Measurements from ENCODE around the gene FOXP2.
"Not testable (repeated sequence)": the region's sequence is repeated elsewhere in the genome, so short reads cannot be mapped to it uniquely, and the experiment has no call there.

The FOXP2 gene

DNA sequence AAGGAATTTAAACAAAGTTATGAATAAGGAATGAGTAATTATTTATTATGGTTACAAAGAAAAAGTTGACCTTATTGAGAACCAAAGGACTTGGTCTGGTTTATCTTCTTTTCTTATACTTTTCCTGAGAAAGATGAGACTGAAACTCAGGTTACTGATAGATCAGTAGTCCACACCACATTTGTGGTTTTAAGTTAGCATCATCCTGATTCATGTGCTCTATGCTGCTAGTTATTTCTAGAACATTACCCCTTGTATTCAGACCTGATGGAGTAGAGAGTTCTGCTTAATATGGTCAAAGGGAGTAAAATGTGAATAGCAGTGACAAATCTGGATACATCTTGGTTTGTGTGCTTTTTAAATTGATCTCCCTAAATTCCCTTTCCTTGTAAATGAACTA lies 63.8 kb downstream of the FOXP2 start:
- H3K27ac ChIP-seq: no peak overlapping the region
- no peak for TF ChIP-seq ZFX (IDR thresholded peaks at IDR 0.05)
- no peak for TF ChIP-seq CTCF (conservative IDR thresholded peaks at IDR 0.05)

DNA sequence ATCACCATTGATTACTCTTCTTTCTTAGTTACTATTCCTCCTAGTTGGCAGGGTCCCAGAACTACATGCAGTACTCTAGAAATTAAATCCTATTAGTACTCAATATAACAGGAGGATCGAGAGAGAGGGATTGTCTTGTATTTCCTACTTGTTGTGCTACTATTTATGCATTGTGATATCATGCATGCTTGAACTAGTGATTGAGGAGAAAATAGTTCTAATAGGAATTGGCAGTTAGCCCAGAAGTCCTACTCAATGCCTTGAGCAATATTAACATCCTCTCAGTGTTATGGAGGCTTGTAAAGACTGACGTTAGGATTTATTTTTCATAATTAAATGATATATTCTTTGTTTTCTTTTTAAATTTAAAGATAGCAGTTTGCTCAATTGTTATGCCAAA lies 67.4 kb downstream of the FOXP2 start:
- no peak overlapping the region for H3K27ac ChIP-seq
- TF ChIP-seq ZFX (IDR thresholded peaks at IDR 0.05): no peak
- no peak for TF ChIP-seq CTCF (conservative IDR thresholded peaks at IDR 0.05)

DNA sequence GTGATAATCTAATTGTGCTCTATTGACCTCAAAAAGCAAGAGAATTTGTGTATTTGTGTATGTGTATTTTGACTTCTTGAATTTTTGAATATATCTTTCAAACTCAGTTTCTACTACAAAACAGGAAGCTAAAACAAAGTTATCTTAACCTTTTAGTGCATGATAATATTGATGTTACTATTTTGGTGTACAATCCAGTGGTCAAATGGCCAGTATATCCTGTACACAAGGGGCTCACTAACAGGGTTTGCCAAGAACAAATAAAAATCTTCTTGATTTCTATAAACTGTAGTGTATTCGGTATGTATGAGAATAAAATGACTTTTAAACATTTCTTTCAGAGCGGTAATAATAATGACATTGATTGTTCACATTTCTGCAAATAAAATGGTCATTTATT lies 69.6 kb downstream of the FOXP2 start:
- H3K27ac ChIP-seq: no peak overlapping the region
- TF ChIP-seq ZFX (IDR thresholded peaks at IDR 0.05) (no peak), CTCF (conservative IDR thresholded peaks at IDR 0.05) (no peak)

GRCh38 chr7:114487174-114487573 lies 72.6 kb downstream of the FOXP2 start:
- no peak overlapping the region for H3K27ac ChIP-seq
- TF ChIP-seq CTCF (conservative IDR thresholded peaks at IDR 0.05): no peak
- TF ChIP-seq ZFX (IDR thresholded peaks at IDR 0.05): no peak

GRCh38 chr7:114488696-114489095 lies 74.1 kb downstream of the FOXP2 start:
- TF ChIP-seq ZFX (IDR thresholded peaks at IDR 0.05) (no peak), CTCF (conservative IDR thresholded peaks at IDR 0.05) (no peak)
- no peak overlapping the region for H3K27ac ChIP-seq

GRCh38 chr7:114497491-114497890 lies 82.9 kb downstream of the FOXP2 start:
- H3K27ac ChIP-seq: not testable (repeated sequence)

- H3K27ac ChIP-seq: no peak overlapping the region
- TF ChIP-seq CTCF (conservative IDR thresholded peaks at IDR 0.05): no peak
- TF ChIP-seq ZFX (IDR thresholded peaks at IDR 0.05): no peak
Measured at GRCh38 chr7:114502454-114503254, 88.0 kb downstream of the FOXP2 start.

DNA sequence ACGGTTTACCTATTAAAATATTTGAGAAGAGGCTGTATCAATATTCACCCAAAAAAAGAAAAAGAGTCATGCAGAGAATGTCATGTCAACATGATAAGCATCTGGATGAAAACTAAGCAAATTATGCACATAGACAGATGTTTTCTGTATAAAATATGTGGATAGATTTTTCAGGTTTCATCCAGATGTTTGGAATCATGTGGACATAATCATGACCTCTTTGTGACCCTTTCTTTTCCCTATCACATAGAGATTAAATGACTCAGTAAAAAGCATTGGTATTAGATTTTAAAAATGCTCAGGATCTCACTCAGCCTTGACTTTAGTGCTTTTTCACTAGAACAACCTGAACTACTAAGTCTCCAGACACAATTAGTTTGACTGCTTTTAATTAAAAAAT lies 90.0 kb downstream of the FOXP2 start:
- no peak overlapping the region for H3K27ac ChIP-seq
- TF ChIP-seq CTCF (conservative IDR thresholded peaks at IDR 0.05) (no peak), ZFX (IDR thresholded peaks at IDR 0.05) (no peak)
